GM12865 (cell line): ENCODE data around the gene CLDN1.

Source experiments
- DNase-seq: peaks from one replicate; pipeline ENCODE4 v3.0.0; 2010; ENCODE audit warnings: low read depth
- H3K4me3 ChIP-seq: 2 replicates; pipeline ENCODE4 v1.5.1; 2011; ENCODE audit warnings: mild to moderate bottlenecking, low read depth, low read length, control low read depth
- TF ChIP-seq, protein P1 (sequence below): IDR thresholded peaks from 2 replicates; pipeline ENCODE4 v1.5.1; 2011; ENCODE audit warnings: low read length, control low read depth, low read depth, inconsistent platforms; ENCODE audit not compliant: insufficient read depth; ENCODE audit errors: missing control alignments

The CLDN1 gene

DNA sequence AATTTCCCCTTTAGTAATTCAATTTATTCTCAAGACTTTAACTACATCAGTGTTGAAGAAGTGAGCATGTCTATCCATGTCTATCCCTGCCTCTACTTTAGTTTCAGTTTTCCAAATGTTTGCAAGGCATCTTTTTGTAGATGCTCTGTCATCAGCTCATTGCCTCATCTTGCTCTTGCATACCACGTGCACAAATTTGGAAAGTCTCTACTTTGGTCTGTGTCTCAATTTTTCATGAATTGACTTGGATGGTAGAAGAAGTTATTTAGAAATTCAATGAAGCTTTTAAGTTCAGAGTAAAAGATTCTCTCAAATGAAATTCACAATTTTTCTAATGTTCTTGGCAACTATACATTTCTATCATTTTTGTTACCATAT, 55.3 kb downstream of the CLDN1 start:
- TF ChIP-seq, protein P1, sequence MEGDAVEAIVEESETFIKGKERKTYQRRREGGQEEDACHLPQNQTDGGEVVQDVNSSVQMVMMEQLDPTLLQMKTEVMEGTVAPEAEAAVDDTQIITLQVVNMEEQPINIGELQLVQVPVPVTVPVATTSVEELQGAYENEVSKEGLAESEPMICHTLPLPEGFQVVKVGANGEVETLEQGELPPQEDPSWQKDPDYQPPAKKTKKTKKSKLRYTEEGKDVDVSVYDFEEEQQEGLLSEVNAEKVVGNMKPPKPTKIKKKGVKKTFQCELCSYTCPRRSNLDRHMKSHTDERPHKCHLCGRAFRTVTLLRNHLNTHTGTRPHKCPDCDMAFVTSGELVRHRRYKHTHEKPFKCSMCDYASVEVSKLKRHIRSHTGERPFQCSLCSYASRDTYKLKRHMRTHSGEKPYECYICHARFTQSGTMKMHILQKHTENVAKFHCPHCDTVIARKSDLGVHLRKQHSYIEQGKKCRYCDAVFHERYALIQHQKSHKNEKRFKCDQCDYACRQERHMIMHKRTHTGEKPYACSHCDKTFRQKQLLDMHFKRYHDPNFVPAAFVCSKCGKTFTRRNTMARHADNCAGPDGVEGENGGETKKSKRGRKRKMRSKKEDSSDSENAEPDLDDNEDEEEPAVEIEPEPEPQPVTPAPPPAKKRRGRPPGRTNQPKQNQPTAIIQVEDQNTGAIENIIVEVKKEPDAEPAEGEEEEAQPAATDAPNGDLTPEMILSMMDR: no peak
- DNase-seq: no peak
- H3K4me3 ChIP-seq: no peak overlapping the region

DNA sequence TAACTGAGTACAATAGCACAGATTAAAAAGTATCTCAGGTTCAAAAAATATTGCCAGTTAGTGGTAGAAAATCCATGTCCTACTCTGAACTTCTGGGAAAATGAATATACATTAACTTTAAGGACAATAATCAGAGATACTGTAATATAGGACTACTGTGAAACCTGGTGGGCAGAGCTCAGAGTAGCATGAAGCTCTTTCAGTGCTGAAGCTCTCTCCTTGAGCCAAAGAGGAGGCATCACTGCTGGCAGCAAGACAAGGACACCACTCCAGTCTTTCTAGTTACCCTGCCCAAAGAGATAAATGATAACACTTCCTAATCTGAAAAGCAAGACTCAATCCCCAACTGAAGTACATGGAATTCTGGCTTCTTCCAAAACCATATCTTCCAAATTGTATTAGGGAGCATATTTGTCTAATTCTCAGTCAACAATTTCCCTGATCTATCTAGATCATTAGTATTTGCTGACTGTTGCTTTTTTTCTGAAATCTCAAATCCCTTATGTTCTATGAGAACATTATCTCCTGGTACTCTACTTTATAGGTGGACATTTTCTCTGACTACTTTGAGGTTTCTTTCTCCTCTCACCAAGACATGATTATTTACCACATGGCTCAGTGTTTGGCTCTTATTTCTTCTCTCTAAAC, 55.9 kb downstream of the CLDN1 start:
- TF ChIP-seq, protein P1: no peak
- H3K4me3 ChIP-seq: no peak overlapping the region
- DNase-seq: no peak

DNA sequence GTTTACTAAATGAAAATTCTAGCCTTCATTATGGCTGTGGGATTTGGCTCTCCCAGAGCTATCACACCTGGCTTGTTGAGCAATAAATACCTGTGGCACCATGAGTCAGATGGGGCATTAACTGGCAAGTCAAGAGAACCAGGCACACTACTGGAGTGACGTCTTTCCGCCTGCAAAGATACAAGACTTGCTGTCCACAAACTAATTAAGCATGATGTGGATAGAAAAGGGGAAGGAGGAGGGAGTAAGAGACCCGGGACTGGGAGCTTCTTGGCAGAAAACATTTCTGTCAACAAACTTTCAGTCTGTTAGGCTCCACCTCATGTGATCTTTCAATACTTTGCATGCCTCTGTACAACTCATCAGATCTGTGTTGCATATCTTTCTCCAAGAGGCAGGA, 56.5 kb downstream of the CLDN1 start:
- TF ChIP-seq, protein P1: no peak
- no peak overlapping the region for H3K4me3 ChIP-seq
- no peak for DNase-seq

DNA sequence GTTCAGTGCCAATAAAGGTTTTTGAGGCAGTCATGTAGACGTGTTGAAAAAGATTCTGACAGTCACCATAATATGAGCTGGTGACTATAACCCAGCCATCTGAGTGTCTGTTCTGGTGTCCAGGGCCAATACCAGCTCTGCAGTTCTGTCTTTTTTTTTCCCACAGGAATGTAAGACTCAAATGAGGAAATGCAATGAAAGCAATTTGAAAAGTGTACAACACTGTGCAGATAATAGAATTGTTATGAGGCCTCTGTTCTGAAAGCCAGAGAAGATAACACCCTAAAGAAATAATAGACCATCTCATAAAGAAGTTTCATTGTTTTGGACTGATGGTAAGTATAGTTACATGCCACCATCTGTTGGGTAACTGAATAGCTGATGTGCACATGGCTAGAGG, 57.1 kb downstream of the CLDN1 start:
- no peak overlapping the region for H3K4me3 ChIP-seq
- DNase-seq: no peak
- TF ChIP-seq, protein P1: no peak

DNA sequence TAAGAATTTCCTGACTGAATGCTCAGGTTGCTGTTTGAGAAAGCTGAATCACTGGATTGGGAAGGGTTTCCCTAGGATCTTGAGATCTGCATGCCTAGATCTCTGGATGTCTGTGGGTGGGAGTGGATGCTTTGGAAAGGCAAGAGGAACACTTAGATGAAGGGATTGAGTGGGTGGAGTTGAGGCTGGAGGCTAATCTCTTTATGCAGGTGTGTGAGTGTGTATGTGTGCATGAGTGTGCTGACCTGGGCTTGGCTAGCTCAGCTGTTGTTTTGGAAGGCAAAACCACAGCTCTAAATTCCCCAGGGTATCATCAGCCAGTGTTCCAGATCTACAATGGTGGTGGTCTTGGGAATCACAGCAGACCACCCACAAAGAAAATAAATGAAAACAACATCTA, 60.5 kb downstream of the CLDN1 start:
- DNase-seq: no peak
- no peak overlapping the region for H3K4me3 ChIP-seq
- TF ChIP-seq, protein P1: no peak

DNA sequence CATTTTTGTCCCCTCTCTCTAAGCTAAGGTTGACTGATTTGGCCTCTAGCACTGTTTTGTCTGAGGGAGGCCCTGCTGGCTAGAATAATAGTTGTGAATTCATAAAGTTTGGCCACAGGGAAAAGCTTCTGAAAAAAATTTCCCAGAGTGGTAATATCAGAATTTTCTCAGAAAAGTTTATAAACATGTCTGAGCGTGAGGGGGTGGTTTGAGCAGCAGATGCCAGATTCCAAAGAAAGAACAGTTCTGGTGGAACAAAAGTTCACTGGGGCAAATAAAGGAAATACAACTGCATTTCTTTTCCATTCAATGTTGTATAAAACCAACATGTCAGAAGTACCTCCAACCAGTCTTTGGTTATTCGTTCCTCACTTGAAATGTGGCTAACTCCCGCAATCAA, 61.2 kb downstream of the CLDN1 start:
- no peak for DNase-seq
- no peak overlapping the region for H3K4me3 ChIP-seq
- TF ChIP-seq, protein P1: no peak

DNA sequence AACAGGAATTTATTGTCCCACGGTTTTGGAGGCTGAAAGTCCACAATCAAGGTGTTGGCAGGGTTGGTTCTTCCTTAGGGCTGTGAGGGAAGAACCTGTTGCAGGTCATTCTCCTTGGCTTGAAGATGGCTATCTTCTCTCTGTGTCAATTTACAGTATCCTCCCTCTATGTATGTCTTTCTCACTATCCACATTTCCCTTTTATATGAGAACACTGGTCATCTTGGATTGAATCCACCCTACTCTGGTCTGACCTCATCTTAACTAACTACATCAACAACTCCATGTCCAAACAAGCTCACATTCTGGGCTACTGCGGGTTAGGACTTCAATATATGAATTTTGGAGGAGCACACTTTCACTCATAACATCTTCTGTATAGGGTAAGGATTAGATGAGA, 61.9 kb downstream of the CLDN1 start:
- TF ChIP-seq, protein P1: no peak
- H3K4me3 ChIP-seq: no peak overlapping the region
- no peak for DNase-seq
